PC-3 (cell line): ENCODE measurements around the gene NRG3.

Source experiments
- CTCF ChIP-seq: fragments of 300-600 bp; sonication (generic); conservative IDR thresholded peaks from 2 replicates; pipeline ENCODE4 v1.5.1; 2017; ENCODE audit warnings: antibody characterized with exemption, low read depth, mild to moderate bottlenecking, low read length
- EZH2 ChIP-seq: fragments of 300-600 bp; sonication (generic); IDR thresholded peaks from one replicate; pipeline ENCODE4 v1.6.1; 2017; ENCODE audit warnings: antibody characterized with exemption, mild to moderate bottlenecking, low read length; ENCODE audit not compliant: unreplicated experiment
- EZH2phosphoT487 ChIP-seq: fragments of 300-600 bp; sonication (generic); IDR thresholded peaks from 2 replicates; pipeline ENCODE4 v1.6.1; 2018; ENCODE audit warnings: mild to moderate bottlenecking, antibody characterized with exemption, low read length, borderline replicate concordance

- TF ChIP-seq CTCF (no peak), EZH2phosphoT487 (no peak), EZH2 (no peak)
Measured at GRCh38 chr10:82683945-82684344, 809.0 kb downstream of the NRG3 start.
